A549 (cell line): ENCODE results near the gene RAB3C.

ENCODE experiments used
- CBX8 ChIP-seq: fragments of 200-600 bp; sonication (generic); IDR thresholded peaks from 2 replicates; pipeline ENCODE4 v1.6.1; 2016
- CEBPB ChIP-seq, 2 experiments: fragments of >200 bp in 1 of 2; sonication (Bioruptor Twin) in 1 of 2; formaldehyde crosslinking in 1 of 2; IDR thresholded peaks; 2 replicates each; pipeline ENCODE4 v1.6.1; 2012 to 2016
- CHD2 ChIP-seq: fragments of 150-350 bp; IDR thresholded peaks from 2 replicates; pipeline ENCODE4 v1.6.1; 2014; ENCODE audit warnings: low read length; ENCODE audit not compliant: partially characterized antibody
- MYC ChIP-seq: IDR thresholded peaks from 2 replicates; pipeline ENCODE4 v1.6.1; 2012; ENCODE audit warnings: mild to moderate bottlenecking, inconsistent platforms, low read length, improper control_type of control experiment, borderline replicate concordance
- POLR2A ChIP-seq: IDR thresholded peaks from 2 replicates; pipeline ENCODE4 v1.6.1; 2012; ENCODE audit warnings: mild to moderate bottlenecking, low read length
- POLR2AphosphoS2 ChIP-seq: conservative IDR thresholded peaks from 2 replicates; pipeline ENCODE4 v1.6.1; 2012; ENCODE audit warnings: low read length, improper control_type of control experiment, inconsistent platforms
- RAD21 ChIP-seq, 2 experiments: fragments of >200 bp in 1 of 2; sonication (Bioruptor Twin) in 1 of 2; formaldehyde crosslinking in 1 of 2; IDR thresholded peaks in 1 of 2; conservative IDR thresholded peaks in 1 of 2; 2 replicates in 1 of 2; 3 replicates in 1 of 2; pipeline ENCODE4 v1.6.1; 2012 to 2018; ENCODE audit warnings: inconsistent platforms in 1 of 2
- RFX5 ChIP-seq: fragments of 450-650 bp; IDR thresholded peaks from 2 replicates; pipeline ENCODE4 v1.7.1; 2014; ENCODE audit warnings: antibody characterized with exemption, mild to moderate bottlenecking, moderate library complexity
- RNF2 ChIP-seq: fragments of 200-600 bp; sonication (generic); IDR thresholded peaks from 2 replicates; pipeline ENCODE4 v1.6.1; 2016; ENCODE audit warnings: low read depth, mild to moderate bottlenecking, antibody characterized with exemption, moderate library complexity, borderline replicate concordance
- ZSCAN20 ChIP-seq: fragments of 250-450 bp; sonication (Bioruptor Pico); IDR thresholded peaks from 2 replicates; pipeline ENCODE4 v1.8.0; 2022; ENCODE audit warnings: mild to moderate bottlenecking, moderate library complexity
- TF ChIP-seq, protein P1 (sequence below): fragments of >200 bp; sonication (Bioruptor Twin); formaldehyde crosslinking; IDR thresholded peaks from 3 replicates; pipeline ENCODE4 v1.5.1; 2016
- TF ChIP-seq, protein P2 (sequence below): fragments of 250-450 bp; sonication (Bioruptor Pico); IDR thresholded peaks from 2 replicates; pipeline ENCODE4 v1.5.0; 2021; ENCODE audit warnings: mild to moderate bottlenecking, moderate library complexity, borderline replicate concordance

GRCh38 chr5:58773744-58774441 is 191.0 kb downstream of the RAB3C start:
- TF ChIP-seq, protein P1, sequence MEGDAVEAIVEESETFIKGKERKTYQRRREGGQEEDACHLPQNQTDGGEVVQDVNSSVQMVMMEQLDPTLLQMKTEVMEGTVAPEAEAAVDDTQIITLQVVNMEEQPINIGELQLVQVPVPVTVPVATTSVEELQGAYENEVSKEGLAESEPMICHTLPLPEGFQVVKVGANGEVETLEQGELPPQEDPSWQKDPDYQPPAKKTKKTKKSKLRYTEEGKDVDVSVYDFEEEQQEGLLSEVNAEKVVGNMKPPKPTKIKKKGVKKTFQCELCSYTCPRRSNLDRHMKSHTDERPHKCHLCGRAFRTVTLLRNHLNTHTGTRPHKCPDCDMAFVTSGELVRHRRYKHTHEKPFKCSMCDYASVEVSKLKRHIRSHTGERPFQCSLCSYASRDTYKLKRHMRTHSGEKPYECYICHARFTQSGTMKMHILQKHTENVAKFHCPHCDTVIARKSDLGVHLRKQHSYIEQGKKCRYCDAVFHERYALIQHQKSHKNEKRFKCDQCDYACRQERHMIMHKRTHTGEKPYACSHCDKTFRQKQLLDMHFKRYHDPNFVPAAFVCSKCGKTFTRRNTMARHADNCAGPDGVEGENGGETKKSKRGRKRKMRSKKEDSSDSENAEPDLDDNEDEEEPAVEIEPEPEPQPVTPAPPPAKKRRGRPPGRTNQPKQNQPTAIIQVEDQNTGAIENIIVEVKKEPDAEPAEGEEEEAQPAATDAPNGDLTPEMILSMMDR: no peak
- TF ChIP-seq CEBPB (IDR thresholded peaks at IDR 0.05) (no peak), ZSCAN20 (no peak), RFX5 (no peak), POLR2AphosphoS2 (no peak), RAD21 (conservative IDR thresholded peaks at IDR 0.05 in 1 of 2, IDR thresholded peaks at IDR 0.05 in 1 of 2) (no peak), CHD2 (no peak), MYC (no peak), CBX8 (no peak), RNF2 (no peak), POLR2A (no peak)
- TF ChIP-seq, protein P2, sequence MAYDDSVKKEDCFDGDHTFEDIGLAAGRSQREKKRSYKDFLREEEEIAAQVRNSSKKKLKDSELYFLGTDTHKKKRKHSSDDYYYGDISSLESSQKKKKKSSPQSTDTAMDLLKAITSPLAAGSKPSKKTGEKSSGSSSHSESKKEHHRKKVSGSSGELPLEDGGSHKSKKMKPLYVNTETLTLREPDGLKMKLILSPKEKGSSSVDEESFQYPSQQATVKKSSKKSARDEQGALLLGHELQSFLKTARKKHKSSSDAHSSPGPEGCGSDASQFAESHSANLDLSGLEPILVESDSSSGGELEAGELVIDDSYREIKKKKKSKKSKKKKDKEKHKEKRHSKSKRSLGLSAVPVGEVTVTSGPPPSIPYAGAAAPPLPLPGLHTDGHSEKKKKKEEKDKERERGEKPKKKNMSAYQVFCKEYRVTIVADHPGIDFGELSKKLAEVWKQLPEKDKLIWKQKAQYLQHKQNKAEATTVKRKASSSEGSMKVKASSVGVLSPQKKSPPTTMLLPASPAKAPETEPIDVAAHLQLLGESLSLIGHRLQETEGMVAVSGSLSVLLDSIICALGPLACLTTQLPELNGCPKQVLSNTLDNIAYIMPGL (CRISPR knock-in tag): no peak
